Small intestine (tissue), 7 donors: ENCODE data around the gene MERTK. TPM values are rescaled to one million over a fixed set of nuclear protein-coding genes. Genes with fewer than 3 reads are reported as not detected.
A peak's percentile ranks its signal among the peaks of the same experiment; 100 is the strongest.

Source experiments
- DNase-seq, 2 donors: peaks; one replicate each; pipeline versions ENCODE4 v3.0.0 to v3.0.0-alpha.2; 2013
- FAIRE-seq: peaks from 2 replicates; lab custom pipeline; 2012; peaks lifted over from hg19 to GRCh38; lab: Jason Lieb, UNC
- H3K27ac ChIP-seq, 3 donors: one replicate each; pipeline ENCODE4 v1.5.1; 2013; ENCODE audit warnings: low read length in 2 of 3, mild to moderate bottlenecking in 2 of 3, control low read depth in 1 of 3, inconsistent platforms in 1 of 3, low read depth in 1 of 3, moderate library complexity in 1 of 3
- H3K27me3 ChIP-seq, 3 donors: one replicate each; pipeline ENCODE4 v1.6.1; 2013; ENCODE audit warnings: low read length in 3 of 3, inconsistent platforms in 1 of 3; ENCODE audit not compliant: control insufficient read depth in 3 of 3, insufficient read depth in 3 of 3
- H3K36me3 ChIP-seq, 3 donors: one replicate each; pipeline ENCODE4 v1.6.1; 2013; ENCODE audit warnings: low read length in 3 of 3, inconsistent platforms in 1 of 3, low read depth in 1 of 3, mild to moderate bottlenecking in 1 of 3, moderate library complexity in 1 of 3; ENCODE audit not compliant: control insufficient read depth in 3 of 3, insufficient read depth in 2 of 3
- H3K4me1 ChIP-seq, 3 donors: one replicate each; pipeline ENCODE4 v1.6.1; 2013; ENCODE audit warnings: low read length in 2 of 3, inconsistent platforms in 1 of 3, low read depth in 1 of 3, mild to moderate bottlenecking in 1 of 3, moderate library complexity in 1 of 3; ENCODE audit not compliant: control insufficient read depth in 3 of 3, insufficient read depth in 2 of 3
- H3K4me3 ChIP-seq, 3 donors: one replicate each; pipeline ENCODE4 v1.5.1; 2013; ENCODE audit warnings: low read length in 3 of 3, control low read depth in 1 of 3, inconsistent platforms in 1 of 3, low read depth in 1 of 3, mild to moderate bottlenecking in 1 of 3, moderate library complexity in 1 of 3
- H3K9me3 ChIP-seq, 2 donors: one replicate each; pipeline ENCODE4 v1.6.1; 2013; ENCODE audit warnings: low read depth in 1 of 2, low read length in 1 of 2; ENCODE audit not compliant: control insufficient read depth in 2 of 2, insufficient read depth in 1 of 2
- WGBS, 3 donors: extraction: QIAGEN DNeasy Blood & Tissue Kit; methylation state at CpG; one replicate each; pipeline ENCODE4 v1.1.7; 2013; 5-methylcytosine and 5-hydroxymethylcytosine counted together
- polyA plus RNA-seq, 4 donors: library from polyadenylated mRNA; stranded (reverse) in 3 of 4; unstranded in 1 of 4; fragments of 200-250 nt in 3 of 4; fragments of 120-200 nt in 1 of 4; gene quantifications; one replicate each; pipeline versions ENCODE4 v1.2.1 to v1.2.3, GENCODE V29; 2013
- donor health status: healthy with polysubstance abuse.
- donor health status: control.
- donor health status: control.
- donor health status: Bipolar disorder and iron deficiency.
- donor health status: healthy.

MERTK gene
- polyA plus RNA-seq, 4 donors = 4.1 to 9.8 (median 7.1) TPM

DNA sequence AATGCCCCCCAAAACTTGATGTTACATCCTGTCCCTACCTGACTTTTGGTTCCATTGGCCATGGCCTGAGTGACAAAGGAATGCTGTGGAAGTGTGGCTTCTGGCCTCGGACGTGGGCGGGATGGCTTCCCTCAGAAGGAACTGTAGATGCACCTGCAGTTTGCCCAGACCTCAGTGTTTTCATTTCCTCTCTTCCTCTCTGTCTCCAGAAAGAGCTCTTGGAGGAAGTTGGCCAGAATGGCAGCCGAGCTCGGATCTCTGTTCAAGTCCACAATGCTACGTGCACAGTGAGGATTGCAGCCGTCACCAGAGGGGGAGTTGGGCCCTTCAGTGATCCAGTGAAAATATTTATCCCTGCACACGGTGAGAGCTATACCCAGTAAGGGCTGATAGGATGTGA, 95.6 kb downstream of the MERTK start:
- Histone ChIP-seq H3K4me1 (peaks cover 0 to 8% (median 2%) of the 10 kb centered on the region in 3 donors), H3K4me3 (no peak overlapping the region), H3K36me3 (peaks cover 0 to 22% (median 2%) of the 10 kb centered on the region in 3 donors), H3K27me3 (no peaks in the 10 kb centered on the region), H3K9me3 (no peaks in the 10 kb centered on the region), H3K27ac (no peak overlapping the region)
- FAIRE-seq = no peak
- 80 to 92% (median 84%) methylated on average over 8 of the region's 8 CpGs for WGBS, 3 donors
- no peak for DNase-seq

DNA sequence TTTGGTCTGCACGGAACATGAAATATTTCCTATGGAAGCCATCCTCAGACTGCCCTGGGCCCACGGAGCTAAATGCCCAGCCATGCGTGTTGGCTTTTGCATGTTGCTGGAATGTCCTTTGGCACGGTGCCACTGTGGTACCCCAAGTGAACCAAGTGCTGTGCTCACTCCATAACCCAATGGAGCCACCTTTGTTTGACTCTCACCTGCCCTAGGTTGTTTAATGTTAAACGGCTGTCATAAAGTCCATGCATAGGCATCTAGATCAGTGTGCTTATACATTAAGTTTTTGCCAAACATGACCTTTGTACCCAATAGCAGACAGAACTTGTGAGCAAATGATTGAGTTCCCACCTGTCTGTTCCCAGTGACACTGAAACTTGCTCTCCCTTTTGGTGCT, 96.7 kb downstream of the MERTK start:
- FAIRE-seq = no peak
- Histone ChIP-seq H3K27me3 (no peaks in the 10 kb centered on the region), H3K27ac (peak overlapping the region in 1 of 3 donors; percentile 23), H3K36me3 (peaks cover 0 to 22% (median 2%) of the 10 kb centered on the region in 3 donors), H3K9me3 (no peaks in the 10 kb centered on the region), H3K4me3 (no peak overlapping the region), H3K4me1 (peaks cover 0 to 8% (median 2%) of the 10 kb centered on the region in 3 donors)
- WGBS, 3 donors = 37 to 71% (median 43%) methylated on average over 5 of the region's 5 CpGs
- DNase-seq = peak; percentile 80 to 82

DNA sequence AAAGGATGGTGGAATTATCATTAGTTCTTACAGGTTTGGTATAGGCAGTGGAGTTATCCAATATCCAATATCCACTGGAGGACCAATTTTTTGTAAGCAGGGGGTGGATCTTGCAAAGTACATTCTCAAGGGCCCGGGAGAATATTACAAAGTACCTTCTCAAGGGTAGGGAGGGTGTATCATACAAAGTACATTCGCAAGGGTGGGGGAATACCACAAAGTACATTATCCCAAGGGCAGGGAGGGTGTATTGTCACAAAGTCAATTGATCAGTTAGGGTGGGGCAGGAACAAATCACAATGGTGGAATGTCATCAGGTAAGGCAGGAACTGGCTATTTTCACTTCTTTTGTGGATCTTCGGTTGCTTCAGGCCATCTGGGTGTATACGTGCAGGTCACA, 101.4 kb downstream of the MERTK start:
- no peaks in the 10 kb centered on the region for H3K27me3 ChIP-seq
- no peak overlapping the region for H3K27ac ChIP-seq
- H3K4me1 ChIP-seq = peaks cover 0 to 4% (median 2%) of the 10 kb centered on the region in 3 donors
- H3K9me3 ChIP-seq = no peaks in the 10 kb centered on the region
- DNase-seq = no peak
- 90 to 96% (median 95%) methylated on average over 4 of the region's 4 CpGs for WGBS, 3 donors
- H3K36me3 ChIP-seq = peaks cover 0 to 17% (median 2%) of the 10 kb centered on the region in 3 donors
- no peak for FAIRE-seq
- no peak overlapping the region for H3K4me3 ChIP-seq

DNA sequence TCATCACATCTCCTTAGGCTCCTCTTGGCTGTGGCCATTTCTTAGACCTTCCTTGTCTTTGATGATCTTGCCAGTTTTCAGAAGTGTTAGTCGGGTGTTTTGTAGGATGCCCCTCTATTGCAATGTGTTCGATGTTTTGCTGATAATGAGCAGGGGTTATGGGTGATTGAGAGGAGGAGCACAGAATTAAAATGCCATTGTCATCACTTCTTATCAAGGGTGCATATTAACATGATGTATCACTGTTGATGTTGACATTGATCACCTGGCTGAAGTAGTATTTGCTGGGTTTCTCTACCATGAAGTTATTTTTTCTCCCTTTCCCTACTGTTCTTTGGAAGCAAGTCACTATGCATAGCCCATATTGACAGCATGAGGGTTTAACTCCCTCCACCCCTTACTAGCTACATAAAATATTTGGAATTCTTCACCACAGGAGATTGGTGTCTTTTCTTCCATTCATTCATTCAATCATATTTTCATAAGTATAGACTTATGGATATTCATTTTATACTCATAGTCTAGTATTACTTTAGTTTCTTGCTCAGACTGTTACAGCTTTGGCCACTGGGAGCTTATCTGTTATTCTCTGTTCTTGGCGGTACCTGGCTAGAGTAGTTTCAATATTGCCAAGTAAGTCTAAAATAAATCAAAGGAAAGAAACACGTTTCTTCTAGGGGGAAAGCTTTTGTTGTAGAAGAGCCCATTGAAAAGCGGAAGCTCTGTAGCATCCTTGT, 102.2 kb downstream of the MERTK start:
- Histone ChIP-seq H3K9me3 (no peaks in the 10 kb centered on the region), H3K27ac (no peak overlapping the region), H3K4me1 (no peaks in the 10 kb centered on the region), H3K36me3 (peaks cover 0 to 21% (median 2%) of the 10 kb centered on the region in 3 donors), H3K4me3 (no peak overlapping the region), H3K27me3 (no peaks in the 10 kb centered on the region)
- WGBS, 3 donors = 79 to 82% (median 81%) methylated on average over 5 of the region's 5 CpGs
- FAIRE-seq (no peak), DNase-seq (no peak)

DNA sequence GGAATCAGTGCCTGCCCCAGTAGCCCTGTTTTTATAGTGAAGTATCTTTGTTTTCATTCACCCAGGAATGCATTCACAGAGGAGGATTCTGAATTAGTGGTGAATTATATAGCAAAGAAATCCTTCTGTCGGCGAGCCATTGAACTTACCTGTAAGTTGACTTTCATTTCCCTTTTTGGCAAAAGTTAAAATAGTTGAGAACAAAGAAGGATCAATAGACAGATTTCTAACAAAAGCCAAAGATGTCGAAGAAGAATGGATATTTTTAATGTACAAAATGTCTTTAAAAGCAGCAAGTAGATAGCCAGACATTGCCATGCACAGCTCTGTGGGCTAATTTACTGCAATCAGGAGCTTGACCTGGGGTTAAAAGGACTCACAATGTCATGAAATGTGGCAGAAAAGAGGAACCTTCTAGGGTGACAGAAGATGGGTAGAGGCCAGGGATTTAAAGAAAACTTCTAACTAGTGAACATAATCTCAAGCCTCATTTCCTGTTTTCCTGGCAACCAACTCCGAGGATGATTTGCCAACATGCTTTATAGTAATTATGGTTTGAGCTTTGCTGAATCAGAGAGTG, 102.8 kb downstream of the MERTK start:
- H3K36me3 ChIP-seq = peaks cover 0 to 21% (median 2%) of the 10 kb centered on the region in 3 donors
- no peak overlapping the region for H3K27ac ChIP-seq
- FAIRE-seq (no peak), DNase-seq (no peak)
- H3K9me3 ChIP-seq = no peaks in the 10 kb centered on the region
- no peak overlapping the region for H3K4me3 ChIP-seq
- 65 to 86% (median 76%) methylated on average over 4 of the region's 4 CpGs for WGBS, 3 donors
- H3K27me3 ChIP-seq = no peaks in the 10 kb centered on the region
- H3K4me1 ChIP-seq = no peaks in the 10 kb centered on the region

DNA sequence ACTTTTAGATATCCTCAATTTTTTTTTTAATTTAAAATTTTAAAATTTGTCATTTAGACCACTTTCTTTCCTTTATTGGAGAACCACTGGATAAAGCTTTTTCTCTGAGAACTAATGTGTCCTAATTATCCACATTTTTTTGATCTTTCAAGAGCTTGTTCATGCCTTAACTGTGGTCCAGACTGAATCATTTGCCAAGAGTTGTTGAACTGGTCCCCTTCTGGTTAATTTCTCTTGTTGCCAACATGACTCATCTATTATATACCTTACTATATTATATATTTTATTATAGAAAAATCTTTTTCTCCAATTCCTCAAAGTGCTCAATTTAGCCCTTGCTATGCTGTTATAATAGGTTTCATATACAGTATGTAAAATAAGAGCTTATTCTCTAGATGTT, 103.5 kb downstream of the MERTK start:
- DNase-seq (no peak), FAIRE-seq (no peak)
- no peak overlapping the region for H3K27ac ChIP-seq
- no peaks in the 10 kb centered on the region for H3K9me3 ChIP-seq
- H3K27me3 ChIP-seq = no peaks in the 10 kb centered on the region
- no peak overlapping the region for H3K4me3 ChIP-seq
- no peaks in the 10 kb centered on the region for H3K4me1 ChIP-seq
- peaks cover 0 to 21% (median 2%) of the 10 kb centered on the region in 3 donors for H3K36me3 ChIP-seq

DNA sequence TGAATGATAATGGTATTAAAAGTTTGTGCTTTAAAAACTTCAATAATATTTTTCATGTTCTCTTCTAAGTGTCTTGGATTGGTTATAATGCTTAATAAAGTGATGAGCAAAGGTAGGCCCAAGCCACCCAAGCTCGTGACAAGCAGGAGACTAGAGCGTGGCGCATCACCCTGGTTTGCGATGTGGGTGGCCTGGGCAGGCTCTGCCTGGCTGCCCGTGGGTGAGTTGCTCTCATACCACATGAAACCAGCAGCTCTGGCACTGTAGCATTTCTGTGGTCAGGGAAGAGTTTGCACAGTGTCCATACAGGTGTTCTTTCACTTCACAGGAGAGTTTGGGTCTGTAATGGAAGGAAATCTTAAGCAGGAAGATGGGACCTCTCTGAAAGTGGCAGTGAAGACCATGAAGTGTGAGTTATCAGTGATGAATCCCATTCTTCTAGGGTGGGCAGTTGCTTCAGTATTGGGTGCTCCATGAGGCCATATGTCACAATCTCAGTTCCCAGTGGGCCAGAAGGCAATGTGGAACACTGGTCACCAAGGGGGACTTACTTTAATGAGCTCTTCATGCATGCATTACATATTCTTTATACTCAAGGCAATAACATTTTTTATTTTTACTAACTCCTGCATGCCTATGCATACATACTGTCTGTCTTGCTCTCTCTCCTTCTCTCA, 105.3 kb downstream of the MERTK start:
- Histone ChIP-seq H3K36me3 (peaks cover 0 to 12% (median 3%) of the 10 kb centered on the region in 3 donors), H3K27me3 (no peaks in the 10 kb centered on the region), H3K27ac (no peak overlapping the region), H3K4me1 (no peaks in the 10 kb centered on the region), H3K9me3 (no peaks in the 10 kb centered on the region), H3K4me3 (no peak overlapping the region)
- WGBS, 3 donors = 86 to 92% (median 89%) methylated on average over 5 of the region's 5 CpGs
- FAIRE-seq (no peak), DNase-seq (no peak)

DNA sequence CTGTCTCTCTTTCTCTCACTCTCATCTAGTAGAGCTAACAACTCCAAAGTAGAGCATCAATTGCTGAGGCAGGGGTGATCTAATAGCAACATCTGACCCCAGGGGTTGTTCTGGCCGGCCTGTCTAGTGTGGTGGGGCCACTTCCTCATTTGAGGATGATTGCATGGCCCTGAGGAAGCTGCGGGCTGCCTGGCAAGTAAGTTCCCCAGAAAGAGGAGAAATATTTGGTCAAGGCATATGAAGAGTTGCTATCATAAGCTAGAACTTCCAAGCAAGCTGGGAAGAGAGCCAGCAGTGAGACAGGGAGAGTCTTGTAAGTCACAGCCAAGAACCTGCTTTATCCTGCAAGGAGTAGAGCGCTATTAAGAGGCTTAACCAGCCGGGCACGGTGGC, 105.8 kb downstream of the MERTK start:
- FAIRE-seq (no peak), DNase-seq (no peak)

More for the DNA sequence above, 105.8 kb downstream of the MERTK start:
- WGBS, 3 donors = 73 to 77% (median 74%) methylated on average over 5 of the region's 5 CpGs
- no peak overlapping the region for H3K27ac ChIP-seq
- H3K27me3 ChIP-seq = no peaks in the 10 kb centered on the region
- no peak overlapping the region for H3K4me3 ChIP-seq
- no peaks in the 10 kb centered on the region for H3K4me1 ChIP-seq
- peaks cover 0 to 12% (median 3%) of the 10 kb centered on the region in 3 donors for H3K36me3 ChIP-seq
- H3K9me3 ChIP-seq = no peaks in the 10 kb centered on the region
